C4-2B (cell line): ENCODE results near the gene NPAS1.

Experiments used
- H3K27ac ChIP-seq: fragments of 450-650 bp; 2 replicates; pipeline ENCODE4 v1.5.1; 2017
- ZFX ChIP-seq: fragments of 450-650 bp; IDR thresholded peaks from 2 replicates; pipeline ENCODE4 v1.6.1; 2017
- TF ChIP-seq, protein P1 (sequence below): fragments of 450-650 bp; conservative IDR thresholded peaks from 2 replicates; pipeline ENCODE4 v1.5.1; 2017; ENCODE audit warnings: mild to moderate bottlenecking

Gene NPAS1

GRCh38 chr19:47086280-47086679 is 66.6 kb downstream of the NPAS1 start:
- no peak overlapping the region for H3K27ac ChIP-seq
- TF ChIP-seq, protein P1, sequence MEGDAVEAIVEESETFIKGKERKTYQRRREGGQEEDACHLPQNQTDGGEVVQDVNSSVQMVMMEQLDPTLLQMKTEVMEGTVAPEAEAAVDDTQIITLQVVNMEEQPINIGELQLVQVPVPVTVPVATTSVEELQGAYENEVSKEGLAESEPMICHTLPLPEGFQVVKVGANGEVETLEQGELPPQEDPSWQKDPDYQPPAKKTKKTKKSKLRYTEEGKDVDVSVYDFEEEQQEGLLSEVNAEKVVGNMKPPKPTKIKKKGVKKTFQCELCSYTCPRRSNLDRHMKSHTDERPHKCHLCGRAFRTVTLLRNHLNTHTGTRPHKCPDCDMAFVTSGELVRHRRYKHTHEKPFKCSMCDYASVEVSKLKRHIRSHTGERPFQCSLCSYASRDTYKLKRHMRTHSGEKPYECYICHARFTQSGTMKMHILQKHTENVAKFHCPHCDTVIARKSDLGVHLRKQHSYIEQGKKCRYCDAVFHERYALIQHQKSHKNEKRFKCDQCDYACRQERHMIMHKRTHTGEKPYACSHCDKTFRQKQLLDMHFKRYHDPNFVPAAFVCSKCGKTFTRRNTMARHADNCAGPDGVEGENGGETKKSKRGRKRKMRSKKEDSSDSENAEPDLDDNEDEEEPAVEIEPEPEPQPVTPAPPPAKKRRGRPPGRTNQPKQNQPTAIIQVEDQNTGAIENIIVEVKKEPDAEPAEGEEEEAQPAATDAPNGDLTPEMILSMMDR: no peak
- no peak for TF ChIP-seq ZFX

DNA sequence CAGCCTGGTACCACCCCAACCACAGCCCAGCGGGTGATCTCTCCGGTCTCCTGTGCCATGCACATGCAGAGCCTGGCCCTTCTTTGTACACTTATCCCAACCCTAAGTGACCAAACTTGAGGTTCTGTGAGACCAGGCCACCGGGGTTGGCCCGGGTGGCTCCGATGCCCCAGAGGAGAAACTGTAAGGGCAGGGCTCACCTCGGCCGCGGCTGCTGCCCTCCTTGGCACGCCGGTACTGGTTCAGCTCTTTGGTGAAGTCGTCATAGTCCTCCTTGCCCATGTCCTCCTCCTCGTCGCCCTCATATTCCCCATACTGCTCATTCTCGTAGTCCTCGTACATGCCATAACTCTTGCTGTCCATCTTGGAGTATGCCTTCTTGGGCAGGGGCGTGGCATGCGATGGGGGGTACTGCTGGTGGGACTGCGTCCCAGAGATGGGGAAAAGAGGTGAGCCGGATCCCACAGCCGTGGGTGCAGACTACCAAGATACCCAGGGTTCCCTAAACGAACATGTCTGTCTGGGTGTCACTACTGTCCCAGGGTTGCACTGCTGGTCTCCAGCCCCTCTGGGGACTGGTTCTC is 70.2 kb downstream of the NPAS1 start:
- TF ChIP-seq, protein P1: no peak
- TF ChIP-seq ZFX: no peak
- no peak overlapping the region for H3K27ac ChIP-seq

DNA sequence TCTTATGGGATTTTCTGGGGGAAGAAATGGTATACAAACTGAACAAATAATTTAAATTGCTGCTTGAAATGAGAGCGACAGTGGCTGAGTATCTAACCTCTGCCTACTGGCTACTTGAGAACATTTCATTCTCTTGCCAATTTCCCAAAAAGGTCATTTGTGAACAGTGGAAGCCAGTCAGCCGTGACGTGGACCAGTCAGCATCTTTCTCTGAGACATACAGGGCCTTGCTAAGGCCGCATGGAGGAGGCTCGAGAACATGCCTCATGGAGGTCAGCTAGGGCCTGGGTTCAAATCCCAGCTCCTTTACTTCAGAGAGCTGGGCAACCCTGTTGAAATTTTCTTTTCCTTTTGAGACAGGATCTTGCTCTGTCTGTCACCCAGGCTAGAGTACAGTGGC is 73.6 kb downstream of the NPAS1 start:
- H3K27ac ChIP-seq: no peak overlapping the region
- TF ChIP-seq, protein P1: no peak
- no peak for TF ChIP-seq ZFX

- H3K27ac ChIP-seq: peak overlapping the region; percentile 89
- TF ChIP-seq ZFX: no peak
- TF ChIP-seq, protein P1: no peak
These were observed 74.2 kb downstream of the NPAS1 start for GRCh38 chr19:47093841-47094240.

DNA sequence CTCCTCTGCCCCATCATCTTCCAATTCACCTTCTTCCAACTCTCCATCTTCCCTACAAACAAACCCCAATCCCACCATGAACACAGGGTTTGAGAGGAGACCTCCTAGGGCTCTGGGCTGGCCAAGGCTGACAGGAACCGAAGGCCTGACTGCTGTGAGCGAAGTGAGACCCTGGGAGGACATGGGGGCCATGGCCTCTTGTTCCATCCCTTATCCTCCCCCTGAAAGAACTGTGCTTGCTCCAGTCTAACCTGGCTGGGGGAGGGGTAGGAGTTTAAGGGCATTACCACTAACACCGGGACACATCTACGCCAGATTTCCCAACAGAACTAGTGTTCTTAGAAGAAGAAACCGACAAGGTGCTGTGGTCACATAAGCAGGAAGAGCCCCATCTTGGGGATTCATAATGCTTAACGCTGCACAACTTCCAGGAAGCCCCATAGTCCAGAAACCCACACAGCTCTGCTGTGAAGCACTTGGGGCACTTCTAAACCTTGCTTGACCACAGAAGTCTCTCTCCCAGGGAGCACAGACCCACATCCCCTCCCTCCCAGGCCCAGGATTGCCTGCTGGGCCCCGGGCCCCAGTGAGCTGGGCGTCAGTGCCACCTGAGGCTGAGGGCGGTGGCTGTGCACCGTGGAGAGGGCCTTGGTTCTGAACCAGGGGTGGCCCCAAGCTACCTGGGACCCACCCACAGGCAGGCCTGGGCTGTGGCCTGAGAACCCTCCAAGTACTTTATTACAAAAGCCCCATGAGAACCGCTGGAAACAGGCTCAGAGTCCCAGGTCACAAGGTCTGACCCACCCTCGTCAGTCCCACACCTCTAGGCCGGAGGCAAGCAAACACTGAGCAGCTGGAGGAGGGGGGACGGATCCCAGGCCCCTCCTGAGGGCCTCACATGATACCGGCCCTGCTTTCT is 75.2 kb downstream of the NPAS1 start:
- peak overlapping the region; percentile 89 for H3K27ac ChIP-seq
- TF ChIP-seq ZFX: no peak
- TF ChIP-seq, protein P1: no peak
